PC-9 (cell line): ENCODE results near the gene DYRK4. TPM values are rescaled to one million over a fixed set of nuclear protein-coding genes. Genes with fewer than 3 reads are reported as not detected.

Experiments
- BruUV-seq: library from RNA; stranded (reverse); fragments of 400-500 nt; replicated peaks from 2 replicates; lab custom pipeline; 2021; lab: Mats Ljungman, UMichigan
- CTCF ChIA-PET: fragments of 300-600 bp; sonication (Branson Sonifier 250); formaldehyde crosslinking; loops from one replicate; lab custom pipeline; 2022; ENCODE audit warnings: antibody characterized with exemption; lab: Charles Lee
- POLR2A ChIA-PET: fragments of 300-600 bp; sonication (Branson Sonifier 250); formaldehyde crosslinking; loops from one replicate; lab custom pipeline; 2022; ENCODE audit warnings: antibody characterized with exemption; ENCODE audit not compliant: unreplicated experiment; lab: Charles Lee
- DNase-seq, 2 experiments: peaks; one replicate each; pipeline versions ENCODE4 v3.0.0 to v3.0.0-alpha.2; 2015 to 2022; ENCODE audit warnings: mixed read lengths in 1 of 2
- H2AFZ ChIP-seq: fragments of 200-600 bp; sonication (generic); 2 replicates; pipeline ENCODE4 v1.8.1; 2017; ENCODE audit warnings: antibody characterized with exemption
- H3F3A ChIP-seq: fragments of 200-600 bp; sonication (generic); 2 replicates; pipeline ENCODE4 v1.8.1; 2017; ENCODE audit warnings: antibody characterized with exemption, mild to moderate bottlenecking, low read depth; ENCODE audit not compliant: insufficient read depth
- H3K27ac ChIP-seq: fragments of 200-600 bp; sonication (generic); 2 replicates; pipeline ENCODE4 v1.6.1; 2016; ENCODE audit warnings: mixed run types
- H3K27me3 ChIP-seq: fragments of 200-600 bp; sonication (generic); 2 replicates; pipeline ENCODE4 v1.6.1; 2016; ENCODE audit warnings: low read depth, mixed run types; ENCODE audit not compliant: insufficient read depth
- H3K36me3 ChIP-seq: fragments of 200-600 bp; sonication (generic); 2 replicates; pipeline ENCODE4 v1.6.1; 2016; ENCODE audit warnings: low read depth, mixed run types
- H3K4me1 ChIP-seq: fragments of 200-600 bp; sonication (generic); replicated peaks from 2 replicates; pipeline ENCODE4 v1.6.1; 2016; ENCODE audit warnings: mixed run types; ENCODE audit not compliant: insufficient read depth
- H3K4me2 ChIP-seq: fragments of 200-600 bp; sonication (generic); 2 replicates; pipeline ENCODE4 v1.6.1; 2017; ENCODE audit warnings: mixed run types
- H3K4me3 ChIP-seq: fragments of 200-600 bp; sonication (generic); 2 replicates; pipeline ENCODE4 v1.6.1; 2016; ENCODE audit warnings: mixed run types
- H3K79me2 ChIP-seq: fragments of 200-600 bp; sonication (generic); 2 replicates; pipeline ENCODE4 v1.6.1; 2017; ENCODE audit warnings: low read depth, mixed run types
- H3K9me2 ChIP-seq: fragments of 200-600 bp; sonication (generic); 2 replicates; pipeline ENCODE4 v1.8.1; 2017; ENCODE audit warnings: mild to moderate bottlenecking; ENCODE audit not compliant: insufficient read depth
- H3K9me3 ChIP-seq: fragments of 200-600 bp; sonication (generic); 2 replicates; pipeline ENCODE4 v1.8.1; 2016; ENCODE audit warnings: low read depth; ENCODE audit not compliant: insufficient read depth
- H4K20me1 ChIP-seq: fragments of 200-600 bp; sonication (generic); 2 replicates; pipeline ENCODE4 v1.8.1; 2017; ENCODE audit not compliant: insufficient read depth
- EZH2 ChIP-seq: fragments of 200-600 bp; sonication (generic); IDR thresholded peaks from 2 replicates; pipeline ENCODE4 v1.8.0; 2017; ENCODE audit warnings: antibody characterized with exemption, low read depth
- intact Hi-C: fragments of 100-400 bp; cut with micrococcal nuclease; formaldehyde crosslinking; loops from one replicate; pipeline ENCODE4 v1.10.0; 2022; ENCODE audit not compliant: unreplicated experiment
- total RNA-seq: library from RNA; stranded (reverse); gene quantifications from 2 replicates; pipeline ENCODE4 v1.2.3, GENCODE V29; 2021
- TF ChIP-seq, protein P1 (sequence below): fragments of 200-600 bp; sonication (generic); conservative IDR thresholded peaks from 2 replicates; pipeline ENCODE4 v1.6.1; 2017; ENCODE audit warnings: mixed run types, antibody characterized with exemption, mild to moderate bottlenecking, moderate library complexity

Gene DYRK4
- total RNA-seq, 1 experiment from 2014 or later, result 41.8 TPM

DNA sequence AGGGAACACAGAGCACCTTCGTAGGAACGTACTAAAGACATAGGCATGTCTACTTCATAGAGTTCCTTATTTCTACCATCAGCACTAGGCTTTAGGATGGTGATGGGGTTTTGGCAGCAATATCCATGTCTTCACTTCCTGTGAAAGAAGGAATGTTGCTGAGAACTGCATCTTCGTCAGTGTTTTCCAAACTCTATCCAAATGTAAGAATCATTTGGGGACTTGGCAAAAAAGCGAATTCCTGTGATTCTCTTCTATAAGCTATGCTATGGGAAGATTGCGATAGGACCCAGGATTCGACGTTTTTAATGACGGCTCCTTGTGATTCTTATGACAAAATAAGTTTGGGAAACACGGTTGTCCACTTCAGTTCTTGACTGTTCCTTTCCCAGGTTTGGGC, 47.1 kb downstream of the DYRK4 start:
- intact Hi-C loops, result no loop called here
- no peaks in the 10 kb centered on the region for H3K9me3 ChIP-seq
- no peak overlapping the region for H3K27ac ChIP-seq
- no peak for DNase-seq
- no peaks in the 10 kb centered on the region; the same call in 1 of the 2 replicates for H3K27me3 ChIP-seq
- no peaks in the 10 kb centered on the region for H3K79me2 ChIP-seq
- H3K4me1 ChIP-seq, result peaks cover 9% of the 10 kb centered on the region; the same call in 1 of the 2 replicates
- H3K36me3 ChIP-seq, result no peaks in the 10 kb centered on the region
- POLR2A ChIA-PET, result no interaction called here
- TF ChIP-seq, protein P1, sequence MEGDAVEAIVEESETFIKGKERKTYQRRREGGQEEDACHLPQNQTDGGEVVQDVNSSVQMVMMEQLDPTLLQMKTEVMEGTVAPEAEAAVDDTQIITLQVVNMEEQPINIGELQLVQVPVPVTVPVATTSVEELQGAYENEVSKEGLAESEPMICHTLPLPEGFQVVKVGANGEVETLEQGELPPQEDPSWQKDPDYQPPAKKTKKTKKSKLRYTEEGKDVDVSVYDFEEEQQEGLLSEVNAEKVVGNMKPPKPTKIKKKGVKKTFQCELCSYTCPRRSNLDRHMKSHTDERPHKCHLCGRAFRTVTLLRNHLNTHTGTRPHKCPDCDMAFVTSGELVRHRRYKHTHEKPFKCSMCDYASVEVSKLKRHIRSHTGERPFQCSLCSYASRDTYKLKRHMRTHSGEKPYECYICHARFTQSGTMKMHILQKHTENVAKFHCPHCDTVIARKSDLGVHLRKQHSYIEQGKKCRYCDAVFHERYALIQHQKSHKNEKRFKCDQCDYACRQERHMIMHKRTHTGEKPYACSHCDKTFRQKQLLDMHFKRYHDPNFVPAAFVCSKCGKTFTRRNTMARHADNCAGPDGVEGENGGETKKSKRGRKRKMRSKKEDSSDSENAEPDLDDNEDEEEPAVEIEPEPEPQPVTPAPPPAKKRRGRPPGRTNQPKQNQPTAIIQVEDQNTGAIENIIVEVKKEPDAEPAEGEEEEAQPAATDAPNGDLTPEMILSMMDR, result no peak
- TF ChIP-seq EZH2, result no peak
- no peak overlapping the region for H2AFZ ChIP-seq
- H3K9me2 ChIP-seq, result no peaks in the 10 kb centered on the region
- CTCF ChIA-PET, result no interaction called here
- no peaks in the 10 kb centered on the region for H4K20me1 ChIP-seq
- H3K4me2 ChIP-seq, result no peak overlapping the region
- H3F3A ChIP-seq, result no peaks in the 10 kb centered on the region
- no peak overlapping the region for H3K4me3 ChIP-seq
- no TSS peak for BruUV-seq

- Histone ChIP-seq H3K9me2 (no peaks in the 10 kb centered on the region), H4K20me1 (no peaks in the 10 kb centered on the region), H3K4me1 (peaks cover 7% of the 10 kb centered on the region; the same call in 1 of the 2 replicates), H3K4me3 (no peak overlapping the region), H3F3A (no peaks in the 10 kb centered on the region), H3K79me2 (no peaks in the 10 kb centered on the region), H3K4me2 (no peak overlapping the region), H3K9me3 (no peaks in the 10 kb centered on the region), H2AFZ (no peak overlapping the region), H3K36me3 (no peaks in the 10 kb centered on the region), H3K27me3 (no peaks in the 10 kb centered on the region), H3K27ac (no peak overlapping the region)
- DNase-seq, result no peak
- ChIA-PET POLR2A (no interaction called here), CTCF (no interaction called here)
- no TSS peak for BruUV-seq
- intact Hi-C loops, result no loop called here
- TF ChIP-seq, protein P1, result no peak
- no peak for TF ChIP-seq EZH2
These were observed 48.5 kb downstream of the DYRK4 start for GRCh38 chr12:4610481-4610880.

DNA sequence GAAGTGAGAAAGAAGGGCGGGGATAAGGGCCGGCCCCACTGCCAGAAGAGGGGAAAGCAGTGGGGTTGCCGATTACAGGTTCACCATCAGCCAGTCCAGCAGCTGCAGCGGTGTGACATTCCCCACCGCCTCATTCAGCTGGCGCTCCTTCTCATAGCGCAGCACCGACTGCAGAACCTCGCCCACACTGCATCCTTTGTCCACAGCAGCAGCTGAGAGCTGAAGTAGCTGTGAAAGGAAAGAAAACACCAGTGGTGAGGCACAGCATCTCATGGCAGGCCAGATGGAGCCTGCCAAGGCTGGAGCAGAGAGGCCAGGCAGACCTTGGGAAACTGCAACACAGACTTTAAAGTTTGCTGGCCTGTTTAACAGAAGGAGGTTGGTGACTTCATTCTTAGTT, 53.7 kb downstream of the DYRK4 start:
- intact Hi-C loops, result no loop called here
- DNase-seq, result no peak
- no peak overlapping the region for H3K4me2 ChIP-seq
- no peaks in the 10 kb centered on the region for H3F3A ChIP-seq
- H3K27me3 ChIP-seq, result no peaks in the 10 kb centered on the region
- TF ChIP-seq, protein P1, result no peak
- TF ChIP-seq EZH2, result no peak
- H3K27ac ChIP-seq, result no peak overlapping the region
- ChIA-PET CTCF (no interaction called here), POLR2A (no interaction called here)
- no peak overlapping the region for H3K4me3 ChIP-seq
- H3K4me1 ChIP-seq, result no peaks in the 10 kb centered on the region
- H3K9me3 ChIP-seq, result no peaks in the 10 kb centered on the region
- H3K79me2 ChIP-seq, result no peaks in the 10 kb centered on the region
- no peak overlapping the region for H2AFZ ChIP-seq
- H3K9me2 ChIP-seq, result no peaks in the 10 kb centered on the region; the same call in 1 of the 2 replicates
- BruUV-seq, result no TSS peak
- H4K20me1 ChIP-seq, result no peaks in the 10 kb centered on the region
- H3K36me3 ChIP-seq, result no peaks in the 10 kb centered on the region
